HepG2 (cell line): ENCODE data around the gene E2F1. TPM values are rescaled to one million over a fixed set of nuclear protein-coding genes. Genes with fewer than 3 reads are reported as not detected.

Experiments
- ARNTL ChIP-seq: sonication (generic); formaldehyde crosslinking; IDR thresholded peaks from 2 replicates; pipeline ENCODE4 v1.4.0; 2020; ENCODE audit warnings: mild to moderate bottlenecking, missing genetic modification reagents
- BCL6 ChIP-seq: IDR thresholded peaks from 2 replicates; pipeline ENCODE4 v1.6.1; 2016; ENCODE audit warnings: missing genetic modification reagents, missing compliant biosample characterization
- FOXC1 ChIP-seq: sonication (generic); formaldehyde crosslinking; IDR thresholded peaks from 2 replicates; pipeline ENCODE4 v1.8.0; 2022; ENCODE audit warnings: mild to moderate bottlenecking, missing genetic modification reagents, borderline replicate concordance
- FOXM1 ChIP-seq: sonication (generic); formaldehyde crosslinking; IDR thresholded peaks from 2 replicates; pipeline ENCODE4 v1.5.0; 2020; ENCODE audit warnings: missing genetic modification reagents
- HDAC1 ChIP-seq: sonication (generic); formaldehyde crosslinking; IDR thresholded peaks from 2 replicates; pipeline ENCODE4 v1.5.1; 2020; ENCODE audit warnings: mild to moderate bottlenecking, missing genetic modification reagents
- HMG20A ChIP-seq: IDR thresholded peaks from 2 replicates; pipeline ENCODE4 v1.6.1; 2016; ENCODE audit warnings: borderline replicate concordance
- MBD4 ChIP-seq: IDR thresholded peaks from 2 replicates; pipeline ENCODE4 v1.6.1; 2012; ENCODE audit warnings: low read length, inconsistent platforms, borderline replicate concordance
- SALL1 ChIP-seq: sonication (generic); formaldehyde crosslinking; IDR thresholded peaks from 2 replicates; pipeline ENCODE4 v1.8.0; 2022; ENCODE audit warnings: mild to moderate bottlenecking, missing genetic modification reagents
- SOX13 ChIP-seq, 3 experiments: fragments of 450-650 bp in 1 of 3; sonication (generic) in 1 of 3; formaldehyde crosslinking in 1 of 3; IDR thresholded peaks in 2 of 3; conservative IDR thresholded peaks in 1 of 3; 2 replicates each; pipeline versions ENCODE4 v1.5.0 to v1.6.1; 2016 to 2020; ENCODE audit warnings: antibody characterized with exemption in 1 of 3, mild to moderate bottlenecking in 1 of 3, missing compliant biosample characterization in 1 of 3, missing genetic modification reagents in 1 of 3, moderate library complexity in 1 of 3
- SOX5 ChIP-seq: IDR thresholded peaks from 2 replicates; pipeline ENCODE4 v1.6.1; 2016; ENCODE audit warnings: borderline replicate concordance
- TCF7 ChIP-seq: sonication (generic); IDR thresholded peaks from 2 replicates; pipeline ENCODE4 v1.6.1; 2016; ENCODE audit warnings: antibody characterized with exemption, low read depth
- ZBTB40 ChIP-seq, 2 experiments: fragments of 450-650 bp in 1 of 2; sonication (generic) in 1 of 2; formaldehyde crosslinking in 1 of 2; IDR thresholded peaks; 2 replicates each; pipeline versions ENCODE4 v1.6.1 to v1.8.0; 2016 to 2022; ENCODE audit warnings: antibody characterized with exemption in 1 of 2, mild to moderate bottlenecking in 1 of 2, missing genetic modification reagents in 1 of 2
- ZNF263 ChIP-seq: sonication (generic); formaldehyde crosslinking; IDR thresholded peaks from 2 replicates; pipeline ENCODE4 v1.4.0; 2020; ENCODE audit warnings: missing genetic modification reagents
- polyA plus RNA-seq, 8 experiments: library from polyadenylated mRNA; depleted of rRNA in 3 of 8; stranded (reverse) in 7 of 8; unstranded in 1 of 8; fragments of >200 nt; fragmentation: Illumina TruSeq in 4 of 8; extraction: Trizol in 4 of 8; gene quantifications; 2 replicates each; pipeline versions ENCODE4 v1.2.1 to v1.2.3, GENCODE V29; 2011 to 2016; ENCODE audit warnings: low read depth in 4 of 8, missing spikeins in 1 of 8, mixed read lengths in 1 of 8; ENCODE audit not compliant: insufficient read depth in 1 of 8
- total RNA-seq, 5 experiments: library from RNA; depleted of rRNA; stranded (reverse); fragments of >200 nt; fragmentation: Illumina TruSeq; extraction: Trizol; gene quantifications; 2 replicates each; pipeline ENCODE4 v1.2.3, GENCODE V29; 2016; ENCODE audit warnings: low read depth in 1 of 5
- TF ChIP-seq, protein P1 (sequence below): IDR thresholded peaks from 2 replicates; pipeline ENCODE4 v1.6.1; 2016
- TF ChIP-seq, protein P2 (sequence below): sonication (generic); formaldehyde crosslinking; conservative IDR thresholded peaks from 2 replicates; pipeline ENCODE4 v1.4.0; 2020; ENCODE audit warnings: mild to moderate bottlenecking, missing genetic modification reagents, moderate library complexity

Gene E2F1
- total and polyA plus RNA-seq, 2 of the 13 experiments (the other 11 are each of a cell fraction or from before 2014, with no cell fraction given): 25.5 to 39.4 TPM

DNA sequence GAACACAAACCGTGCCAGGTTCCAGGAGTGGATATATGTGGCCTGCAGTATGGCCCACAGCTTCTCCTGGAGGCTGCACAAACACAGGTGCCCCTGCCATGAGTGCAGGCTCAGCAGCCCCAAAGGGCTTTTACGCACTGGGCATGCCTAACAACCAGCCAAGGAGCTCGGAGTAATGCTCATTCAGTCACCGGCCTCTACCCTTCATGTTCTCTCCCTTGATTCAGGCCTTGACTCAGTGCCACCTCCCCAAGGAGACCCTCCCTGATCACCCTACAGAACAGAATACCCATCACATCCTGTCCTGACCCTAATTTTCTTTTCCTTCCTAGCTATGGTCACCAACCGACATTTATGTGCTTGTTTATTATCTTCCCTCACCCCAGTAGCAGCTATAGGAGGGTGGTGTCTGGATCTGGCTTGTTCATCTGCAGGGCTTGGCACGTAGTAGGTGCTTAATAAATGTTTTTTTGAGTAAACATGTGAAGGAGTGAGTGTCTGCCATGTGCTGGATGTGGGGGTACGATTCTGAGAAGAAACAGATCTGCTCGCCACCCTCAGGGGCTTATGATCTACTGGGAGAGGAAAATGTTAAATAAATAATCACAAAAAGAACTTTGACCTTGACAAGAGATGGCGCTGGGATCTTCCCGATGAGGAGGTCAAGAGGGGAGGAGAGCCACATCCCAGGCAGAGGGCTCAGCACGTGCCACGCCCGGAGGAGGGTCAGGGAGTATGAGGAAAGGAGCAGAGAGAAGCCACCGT, 24.7 kb upstream of the E2F1 start (continued):
- TF ChIP-seq ZBTB40 (IDR thresholded peaks at IDR 0.05) (no peak), ZBTB40 (CRISPR knock-in tag; IDR thresholded peaks at IDR 0.05) (peak; percentile 14; the same call in 1 of the 2 replicates), FOXC1 (peak; percentile 26; the same call in 1 of the 2 replicates), SOX13 (IDR thresholded peaks at IDR 0.05) (no peak), SOX13 (CRISPR knock-in tag; conservative IDR thresholded peaks at IDR 0.05 in 1 of 2, IDR thresholded peaks at IDR 0.05 in 1 of 2) (peak in 1 of 2 experiments; percentile 59; a peak in 1 of 4 replicates), SOX5 (peak; percentile 49; the same call in 1 of the 2 replicates), MBD4 (no peak), BCL6 (0 out of 2 replicates have a peak, but pooled peaks have one; percentile 24), ZNF263 (CRISPR knock-in tag) (peak; percentile 59), TCF7 (no peak), ARNTL (CRISPR knock-in tag) (peak; percentile 51; the same call in 1 of the 2 replicates), FOXM1 (CRISPR knock-in tag) (no peak), SALL1 (CRISPR knock-in tag) (peak; percentile 89), HMG20A (CRISPR knock-in tag) (peak; percentile 62; the same call in 1 of the 2 replicates), HDAC1 (CRISPR knock-in tag) (peak; percentile 31; the same call in 1 of the 2 replicates)
- TF ChIP-seq, protein P1, sequence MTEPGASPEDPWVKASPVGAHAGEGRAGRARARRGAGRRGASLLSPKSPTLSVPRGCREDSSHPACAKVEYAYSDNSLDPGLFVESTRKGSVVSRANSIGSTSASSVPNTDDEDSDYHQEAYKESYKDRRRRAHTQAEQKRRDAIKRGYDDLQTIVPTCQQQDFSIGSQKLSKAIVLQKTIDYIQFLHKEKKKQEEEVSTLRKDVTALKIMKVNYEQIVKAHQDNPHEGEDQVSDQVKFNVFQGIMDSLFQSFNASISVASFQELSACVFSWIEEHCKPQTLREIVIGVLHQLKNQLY (CRISPR knock-in tag): peak; percentile 36; the same call in 1 of the 2 replicates
- TF ChIP-seq, protein P2, sequence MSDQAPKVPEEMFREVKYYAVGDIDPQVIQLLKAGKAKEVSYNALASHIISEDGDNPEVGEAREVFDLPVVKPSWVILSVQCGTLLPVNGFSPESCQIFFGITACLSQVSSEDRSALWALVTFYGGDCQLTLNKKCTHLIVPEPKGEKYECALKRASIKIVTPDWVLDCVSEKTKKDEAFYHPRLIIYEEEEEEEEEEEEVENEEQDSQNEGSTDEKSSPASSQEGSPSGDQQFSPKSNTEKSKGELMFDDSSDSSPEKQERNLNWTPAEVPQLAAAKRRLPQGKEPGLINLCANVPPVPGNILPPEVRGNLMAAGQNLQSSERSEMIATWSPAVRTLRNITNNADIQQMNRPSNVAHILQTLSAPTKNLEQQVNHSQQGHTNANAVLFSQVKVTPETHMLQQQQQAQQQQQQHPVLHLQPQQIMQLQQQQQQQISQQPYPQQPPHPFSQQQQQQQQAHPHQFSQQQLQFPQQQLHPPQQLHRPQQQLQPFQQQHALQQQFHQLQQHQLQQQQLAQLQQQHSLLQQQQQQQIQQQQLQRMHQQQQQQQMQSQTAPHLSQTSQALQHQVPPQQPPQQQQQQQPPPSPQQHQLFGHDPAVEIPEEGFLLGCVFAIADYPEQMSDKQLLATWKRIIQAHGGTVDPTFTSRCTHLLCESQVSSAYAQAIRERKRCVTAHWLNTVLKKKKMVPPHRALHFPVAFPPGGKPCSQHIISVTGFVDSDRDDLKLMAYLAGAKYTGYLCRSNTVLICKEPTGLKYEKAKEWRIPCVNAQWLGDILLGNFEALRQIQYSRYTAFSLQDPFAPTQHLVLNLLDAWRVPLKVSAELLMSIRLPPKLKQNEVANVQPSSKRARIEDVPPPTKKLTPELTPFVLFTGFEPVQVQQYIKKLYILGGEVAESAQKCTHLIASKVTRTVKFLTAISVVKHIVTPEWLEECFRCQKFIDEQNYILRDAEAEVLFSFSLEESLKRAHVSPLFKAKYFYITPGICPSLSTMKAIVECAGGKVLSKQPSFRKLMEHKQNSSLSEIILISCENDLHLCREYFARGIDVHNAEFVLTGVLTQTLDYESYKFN: peak; percentile 48; the same call in 1 of the 2 replicates
